ENCODE measurements around the gene MTHFD1L.
"Not testable (repeated sequence)": the region's sequence is repeated elsewhere in the genome, so short reads cannot be mapped to it uniquely, and the experiment has no call there.

Gene MTHFD1L

DNA sequence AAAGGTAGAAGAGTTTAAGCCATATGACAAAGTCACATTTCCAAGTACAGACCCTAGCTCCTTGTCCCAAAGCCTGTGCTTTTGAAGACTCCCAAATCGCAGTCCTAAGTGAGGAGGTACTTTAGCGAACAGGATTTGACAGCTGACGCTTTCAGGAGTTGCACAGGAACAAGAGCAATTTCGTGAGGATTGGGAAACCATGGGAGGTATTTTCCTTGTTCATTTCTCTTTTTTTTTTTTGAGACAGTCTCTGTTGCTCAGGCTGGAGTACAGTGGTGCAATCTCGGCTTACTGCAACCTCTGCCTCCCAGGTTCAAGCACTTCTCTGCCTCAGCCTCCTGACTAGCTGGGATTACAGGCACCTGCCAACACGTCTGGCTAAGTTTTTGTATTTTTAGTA, 150.6 kb downstream of the MTHFD1L start:
- DNase-seq (ENCODE audit: low read depth), result no peak

DNA sequence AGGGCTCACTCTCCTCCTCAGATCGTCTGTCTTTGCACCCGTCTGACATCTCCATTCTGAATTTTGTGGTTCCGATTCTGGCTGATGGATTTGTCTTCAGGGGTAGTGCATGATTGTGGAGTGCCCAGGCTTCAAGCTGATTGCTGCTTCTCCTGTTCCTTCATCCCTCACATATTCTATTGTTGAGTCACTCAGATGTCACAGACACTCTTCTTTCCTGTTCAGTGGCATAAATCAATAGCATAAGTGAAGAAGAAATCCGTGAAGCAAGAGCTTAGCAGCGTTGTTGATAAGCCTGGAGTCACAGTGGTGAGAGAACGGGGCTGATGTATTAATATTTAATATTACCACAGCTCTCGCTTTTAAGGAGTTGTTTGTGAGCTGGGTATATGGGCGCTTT, 152.5 kb downstream of the MTHFD1L start:
- no peak for DNase-seq (ENCODE audit: low read depth)

DNA sequence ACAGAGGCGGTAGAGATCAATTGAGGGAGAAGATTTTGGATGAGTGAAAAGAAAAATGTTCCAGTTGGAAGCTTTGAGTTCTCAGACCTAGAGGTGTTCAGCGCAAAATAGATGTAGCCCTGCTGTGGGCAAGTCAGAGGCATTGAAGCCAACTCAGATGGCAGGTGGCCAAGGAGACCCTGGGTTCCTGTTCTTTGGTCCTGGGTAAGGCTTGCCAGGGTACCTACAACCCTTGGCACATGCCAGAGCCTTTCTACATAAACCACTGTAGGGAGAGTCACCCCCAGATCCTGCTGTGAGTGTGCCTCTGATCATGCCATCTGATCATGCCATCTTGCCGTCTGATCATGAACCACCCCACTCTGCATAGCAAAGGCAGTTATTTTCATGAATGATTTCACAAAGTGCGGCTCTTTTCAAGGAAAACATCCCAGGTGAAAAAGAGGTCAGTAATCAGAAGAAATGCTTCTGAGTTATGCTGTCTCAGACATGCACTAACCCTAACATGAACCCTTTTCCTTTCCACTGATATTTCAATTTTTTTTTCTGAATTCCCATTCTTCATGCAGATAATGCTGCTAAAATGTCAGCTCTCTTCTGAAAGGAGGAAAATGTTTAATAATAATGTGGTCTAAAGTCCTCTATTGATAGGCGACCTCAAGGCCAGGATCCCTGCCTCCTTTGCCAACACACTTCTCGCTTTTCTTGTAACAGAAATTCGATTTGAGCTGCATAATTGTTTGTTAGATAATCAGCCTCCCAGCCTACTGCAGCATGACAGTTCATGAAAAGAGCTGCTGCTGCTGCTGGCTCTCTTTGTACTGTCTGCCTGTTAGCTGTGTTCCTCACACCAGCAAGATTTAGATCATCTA, 153.6 kb downstream of the MTHFD1L start:
- DNase-seq (ENCODE audit: low read depth), result no peak

DNA sequence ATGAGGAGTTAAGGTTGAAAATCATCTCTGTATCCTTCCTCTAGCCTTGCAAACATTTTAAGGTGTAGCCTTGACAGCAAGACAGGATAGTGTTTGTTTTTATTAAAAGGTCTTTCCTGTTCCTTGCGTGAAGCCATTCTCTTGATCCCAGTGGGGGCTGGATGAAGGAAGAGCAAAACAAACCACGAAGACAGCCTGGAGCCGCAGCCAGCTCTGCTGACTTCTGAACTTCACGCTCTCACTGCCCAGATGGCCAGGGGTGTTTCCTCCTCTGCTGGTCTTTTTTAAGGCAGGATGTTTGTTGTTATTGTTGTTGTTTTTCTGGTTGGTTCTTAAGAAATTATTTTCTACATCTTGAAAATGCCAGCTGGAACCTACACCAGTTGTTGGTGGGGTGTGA, 156.4 kb downstream of the MTHFD1L start:
- DNase-seq (ENCODE audit: low read depth), result no peak

DNA sequence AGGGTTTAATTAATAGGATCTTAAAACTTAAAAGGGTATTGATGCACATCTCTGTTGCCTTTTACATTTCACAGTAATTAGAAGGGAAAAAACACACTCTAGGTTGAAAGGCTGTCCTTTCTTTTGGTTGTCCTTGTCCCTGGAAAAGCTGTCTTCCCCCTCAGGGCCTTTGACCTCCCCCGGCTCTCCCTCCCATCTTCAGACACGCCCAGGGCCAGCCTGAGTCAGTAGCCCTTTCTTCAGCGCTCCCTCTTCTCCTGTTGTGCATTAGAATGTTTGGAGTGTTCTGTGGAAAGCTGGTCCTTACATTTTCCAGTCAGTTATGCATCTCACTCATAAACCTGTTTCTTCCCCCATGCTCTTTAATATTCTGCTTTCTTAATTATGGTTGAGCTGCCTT, 157.0 kb downstream of the MTHFD1L start:
- no peak for DNase-seq (ENCODE audit: low read depth)

DNA sequence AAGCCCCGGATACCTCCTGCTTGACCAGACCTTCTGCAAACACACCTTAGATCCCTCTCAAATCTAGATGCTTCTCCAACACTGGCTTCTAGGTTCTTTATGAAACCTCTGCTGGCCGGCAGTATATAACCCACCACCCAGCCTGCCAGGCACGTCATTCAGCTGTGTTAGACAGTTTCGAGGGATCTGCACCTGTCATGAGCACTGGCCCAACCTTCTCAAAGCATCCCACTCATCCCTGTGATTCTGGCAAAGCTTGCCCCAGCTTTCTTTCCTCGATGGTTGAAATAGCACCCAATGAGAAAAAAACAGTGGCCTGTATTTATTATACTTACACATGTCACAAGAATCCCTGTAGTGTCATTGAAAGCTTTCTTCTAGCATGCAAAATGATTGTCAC, 157.8 kb downstream of the MTHFD1L start:
- DNase-seq (ENCODE audit: low read depth), result no peak

DNA sequence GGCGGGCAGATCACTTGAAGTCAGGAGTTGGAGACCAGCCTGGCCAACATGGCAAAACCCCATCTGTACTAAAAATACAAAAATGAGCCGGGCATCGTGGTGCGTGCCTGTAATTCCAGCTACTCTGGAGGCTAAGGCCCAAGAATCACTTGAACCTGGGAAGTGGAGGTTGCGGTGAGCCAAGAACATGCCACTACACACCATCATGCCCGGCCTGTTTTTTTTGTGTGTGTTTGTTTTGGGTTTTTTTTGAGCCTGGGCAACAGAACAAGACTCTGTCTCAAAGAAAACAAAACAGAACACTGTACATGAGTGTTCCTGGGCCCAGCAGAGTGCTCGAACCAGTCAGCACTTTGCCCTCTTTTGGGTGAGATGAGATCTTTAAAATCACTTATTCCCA, 159.1 kb downstream of the MTHFD1L start:
- DNase-seq (ENCODE audit: low read depth), result no peak

DNA sequence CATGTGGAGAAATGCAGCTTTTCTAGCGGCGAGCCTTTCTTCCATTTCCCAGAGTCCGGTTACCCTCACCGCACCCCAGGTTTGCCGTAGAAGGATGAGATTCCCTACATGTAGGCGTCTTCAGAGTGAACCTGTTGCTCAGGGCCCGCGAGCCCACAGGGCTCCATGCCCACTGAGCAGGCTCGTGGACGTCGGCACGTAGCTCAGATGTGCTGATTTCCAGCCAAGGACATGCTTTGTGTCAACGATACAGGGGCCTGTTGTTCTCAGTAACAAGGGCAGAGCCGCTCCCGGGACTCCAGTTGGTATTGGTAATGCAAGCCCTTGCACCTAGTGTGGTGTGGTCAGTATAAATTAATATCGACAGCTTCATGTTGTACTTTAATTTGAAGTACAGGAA, 159.6 kb downstream of the MTHFD1L start:
- no peak for DNase-seq (ENCODE audit: low read depth)

DNA sequence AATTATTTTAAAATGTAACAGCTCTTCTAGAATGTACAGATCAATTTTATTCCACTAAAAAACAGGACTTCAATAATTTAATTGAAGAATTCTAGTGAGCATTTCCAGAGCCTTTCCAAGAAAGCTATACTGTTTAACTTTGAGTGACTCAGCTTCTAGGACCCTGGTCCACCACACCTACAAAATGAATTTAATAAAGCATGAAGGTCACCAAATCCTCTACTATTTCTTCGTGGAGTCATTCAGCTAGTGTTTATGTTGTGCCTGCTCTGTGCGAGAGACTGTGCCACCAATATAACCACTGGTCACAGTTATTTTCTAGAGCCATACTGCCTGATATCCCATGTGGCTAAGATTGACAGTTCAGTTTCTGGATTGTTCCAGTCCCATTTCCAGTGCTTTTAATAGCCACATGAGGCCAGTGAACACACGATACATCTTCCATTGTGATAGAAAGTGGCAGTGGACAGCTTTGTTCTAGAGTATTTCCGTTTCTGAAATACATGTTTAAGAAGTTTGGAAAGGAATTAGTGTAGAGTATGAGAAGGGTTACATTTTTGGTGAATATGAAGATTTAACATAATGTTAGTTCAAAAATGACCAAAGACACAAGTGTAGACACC, 160.7 kb downstream of the MTHFD1L start:
- no peak for DNase-seq (ENCODE audit: low read depth)

DNA sequence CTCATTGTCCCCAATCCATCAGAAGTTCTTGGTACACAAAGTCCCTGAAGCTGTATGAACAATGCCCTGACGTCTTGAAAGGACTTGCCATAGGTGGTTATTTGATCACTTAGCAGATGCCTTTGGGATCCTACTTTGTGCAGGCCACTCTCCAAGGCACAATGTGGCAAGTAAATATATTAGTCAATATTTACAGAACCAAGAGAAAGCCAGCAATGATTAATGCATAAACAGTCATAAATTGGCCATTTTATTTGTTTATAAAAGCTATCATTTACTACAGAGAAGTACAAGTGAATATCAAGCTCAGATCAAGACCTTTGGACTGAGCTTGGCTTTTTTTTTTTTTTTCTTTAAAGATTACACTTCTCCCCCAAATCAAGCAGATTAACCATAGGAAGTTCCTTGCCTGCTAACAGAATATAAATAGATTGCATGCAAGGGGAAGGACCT, 161.8 kb downstream of the MTHFD1L start:
- DNase-seq (ENCODE audit: low read depth), result no peak

DNA sequence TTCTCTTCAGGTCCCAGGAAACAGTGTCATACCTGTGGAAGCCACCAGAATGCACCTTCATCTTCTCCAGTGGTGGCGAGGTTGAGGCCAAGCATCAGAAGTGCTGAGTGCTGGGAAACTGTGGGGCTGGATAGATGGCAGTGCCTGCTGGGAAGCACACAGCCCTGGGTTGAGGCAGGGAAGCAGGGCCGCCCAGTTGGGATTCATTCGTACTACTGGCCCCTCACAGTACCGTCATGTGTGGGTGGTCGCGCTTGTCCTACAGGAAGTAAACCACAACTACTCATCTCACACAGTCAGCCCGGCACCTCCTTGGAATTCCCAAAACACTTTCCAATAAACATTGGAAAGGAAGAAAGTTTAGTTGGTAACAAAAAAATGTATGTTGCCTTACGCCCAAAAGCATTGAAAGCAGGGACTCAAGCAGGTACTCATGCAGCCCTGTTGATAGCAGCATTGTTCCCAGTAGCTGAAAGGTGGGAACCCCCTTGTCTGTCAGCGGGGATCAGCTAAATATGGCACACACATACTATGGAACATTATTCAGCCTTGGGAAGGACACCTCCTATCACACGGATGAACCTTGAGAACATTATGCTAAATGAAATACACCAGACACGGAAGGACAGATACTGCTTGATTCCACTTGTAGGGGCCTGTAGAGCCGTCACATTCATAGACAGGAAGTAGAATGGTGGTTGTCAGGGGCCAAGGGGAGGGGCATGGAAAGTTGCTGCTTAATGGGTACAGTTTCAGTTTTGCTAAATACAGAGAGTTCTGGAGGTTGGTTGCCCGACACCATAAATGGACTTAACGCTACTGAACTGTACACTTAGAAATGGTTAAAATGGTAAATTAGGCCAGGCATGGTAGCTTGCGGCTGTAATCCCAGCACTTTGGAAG, 162.7 kb downstream of the MTHFD1L start:
- DNase-seq (ENCODE audit: low read depth), result no peak

DNA sequence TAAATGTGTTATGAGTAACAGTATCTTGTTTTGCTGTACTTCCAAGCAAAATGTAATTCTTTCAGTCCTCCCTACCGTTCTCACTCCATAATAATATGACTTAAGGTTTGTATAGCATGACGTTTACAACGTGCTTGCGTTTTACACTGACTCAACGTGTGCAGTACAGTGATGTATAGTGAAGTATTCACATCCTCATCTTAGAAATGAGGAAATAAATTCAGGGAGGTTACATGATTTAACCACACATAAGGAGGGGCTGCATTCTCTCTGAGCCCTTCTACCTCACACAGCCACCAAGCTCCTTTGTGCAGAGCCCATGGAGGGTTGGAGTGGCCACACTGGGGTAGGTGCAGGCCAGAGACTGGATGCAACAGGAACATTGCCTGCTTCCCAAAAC, 164.5 kb downstream of the MTHFD1L start:
- no peak for DNase-seq (ENCODE audit: low read depth)

DNA sequence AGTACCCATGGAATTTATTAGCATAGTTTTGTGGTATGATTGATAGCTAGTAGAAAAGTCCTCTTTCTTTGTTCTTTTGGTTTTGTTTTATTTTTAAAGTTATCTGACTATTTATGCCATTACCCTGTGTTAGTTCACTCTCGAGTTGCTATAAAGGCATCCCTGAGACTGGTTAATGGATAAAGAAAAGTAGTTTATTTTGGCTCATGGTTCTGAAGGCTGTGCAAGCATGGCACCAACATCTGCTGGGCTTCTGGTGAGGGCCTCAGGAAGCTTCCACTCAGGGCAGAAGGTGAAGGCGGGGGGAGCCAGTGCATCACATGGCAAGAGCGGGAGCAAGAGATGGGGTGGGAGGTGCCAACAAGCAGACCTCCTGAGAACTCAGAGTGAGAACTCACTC, 166.5 kb downstream of the MTHFD1L start:
- no peak for DNase-seq (ENCODE audit: low read depth)

DNA sequence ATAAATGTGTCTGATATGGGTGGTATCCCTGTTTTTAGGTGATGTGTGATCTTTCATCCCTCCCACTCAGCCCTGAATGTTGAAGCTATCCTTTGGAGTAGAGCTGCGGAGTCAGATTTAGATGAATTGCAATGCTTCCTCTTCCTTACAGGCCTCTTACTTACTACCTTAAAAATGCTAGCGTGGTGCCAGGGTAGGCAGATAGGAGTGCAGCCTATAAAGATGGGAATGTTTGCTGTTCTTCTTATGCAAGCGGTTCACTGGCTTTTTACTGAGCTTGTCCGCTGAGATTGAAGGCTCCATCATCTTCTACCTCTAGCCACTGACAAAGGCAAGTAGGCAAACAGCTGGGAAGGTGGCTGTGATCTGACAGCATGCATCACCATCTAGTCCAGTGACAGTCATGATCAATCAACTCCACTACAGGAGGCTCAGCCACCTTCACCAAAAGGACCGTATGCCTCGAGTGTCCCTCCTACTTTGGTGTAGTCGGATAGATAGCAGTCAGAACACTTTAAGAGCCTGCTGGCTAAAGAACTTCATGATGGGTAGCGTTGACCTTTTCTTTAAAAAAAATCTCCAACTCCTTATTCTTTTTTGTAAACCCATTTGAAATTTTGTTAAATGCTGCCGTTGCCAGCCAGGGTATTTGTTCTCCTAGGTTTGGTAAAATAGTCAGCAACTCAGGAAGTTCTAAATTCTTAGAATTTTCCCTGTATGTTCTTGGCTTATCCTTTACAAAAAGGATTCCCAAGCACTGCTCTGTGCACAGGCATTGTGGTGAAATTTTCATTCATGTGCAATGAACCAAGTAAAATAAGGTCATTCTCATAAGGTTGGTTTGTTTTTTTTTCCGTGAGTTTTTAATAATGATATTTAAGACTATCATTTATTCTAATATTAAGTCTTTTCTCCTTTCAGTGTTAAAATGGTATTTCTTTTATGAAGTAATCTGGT, 169.6 kb downstream of the MTHFD1L start:
- DNase-seq (ENCODE audit: low read depth), result no peak

DNA sequence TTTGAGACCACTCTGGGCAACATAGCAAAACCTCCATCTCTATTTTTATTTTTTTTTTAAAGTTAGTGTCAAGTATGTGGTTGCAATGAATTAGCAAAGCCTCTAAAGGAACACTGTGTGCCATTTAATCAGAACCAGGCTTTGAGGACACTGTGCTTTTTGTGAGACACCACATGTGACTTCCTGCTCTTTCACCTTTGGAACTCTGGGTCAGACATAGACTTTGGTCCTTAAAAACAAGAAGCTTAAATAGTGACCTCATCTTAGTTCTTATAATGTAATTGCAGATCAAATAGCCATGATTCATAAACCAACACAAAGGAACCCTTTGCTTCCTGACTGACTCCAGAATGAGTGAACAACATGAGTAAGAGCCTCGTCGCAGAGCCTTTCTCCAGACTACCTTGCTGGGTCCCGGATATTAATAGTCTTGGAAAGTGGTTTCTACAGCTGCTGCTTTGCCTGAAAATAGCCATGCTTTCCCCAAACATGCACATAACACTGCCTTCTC, 170.8 kb downstream of the MTHFD1L start:
- DNase-seq (ENCODE audit: low read depth), result not testable (repeated sequence)

DNA sequence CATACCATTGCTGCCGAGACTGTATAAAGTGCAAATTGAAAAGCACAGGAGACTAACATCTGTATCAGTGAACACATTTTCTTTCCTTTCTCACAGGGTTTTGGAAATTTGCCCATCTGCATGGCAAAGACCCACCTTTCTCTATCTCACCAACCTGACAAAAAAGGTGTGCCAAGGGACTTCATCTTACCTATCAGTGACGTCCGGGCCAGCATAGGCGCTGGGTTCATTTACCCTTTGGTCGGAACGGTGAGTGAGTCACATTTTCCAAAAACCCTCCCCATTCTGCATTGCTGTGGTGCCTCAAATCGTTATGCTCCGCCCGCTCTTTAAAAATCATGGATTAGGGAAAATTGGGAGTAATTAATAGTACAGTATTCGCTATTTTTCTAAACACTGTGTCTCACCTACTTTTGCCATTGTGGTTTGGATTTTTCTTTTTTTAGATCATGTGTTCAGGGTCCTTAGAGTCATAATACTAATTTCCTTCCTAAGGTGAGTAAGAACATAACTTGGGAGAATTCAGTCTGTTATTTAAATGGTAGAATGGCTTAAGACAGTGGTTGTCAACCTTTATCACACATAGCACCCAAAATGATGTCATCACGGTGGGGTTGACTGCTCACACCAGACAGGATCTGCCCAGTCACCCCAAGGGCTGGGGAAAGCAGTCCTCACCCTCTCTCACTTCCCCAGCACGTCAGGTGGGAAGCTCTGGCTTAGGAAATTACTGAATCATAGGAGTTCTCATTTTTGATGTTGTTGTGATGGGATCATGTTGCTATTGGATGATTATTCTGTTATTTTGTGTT, 171.6 kb downstream of the MTHFD1L start:
- DNase-seq (ENCODE audit: low read depth), result no peak

DNA sequence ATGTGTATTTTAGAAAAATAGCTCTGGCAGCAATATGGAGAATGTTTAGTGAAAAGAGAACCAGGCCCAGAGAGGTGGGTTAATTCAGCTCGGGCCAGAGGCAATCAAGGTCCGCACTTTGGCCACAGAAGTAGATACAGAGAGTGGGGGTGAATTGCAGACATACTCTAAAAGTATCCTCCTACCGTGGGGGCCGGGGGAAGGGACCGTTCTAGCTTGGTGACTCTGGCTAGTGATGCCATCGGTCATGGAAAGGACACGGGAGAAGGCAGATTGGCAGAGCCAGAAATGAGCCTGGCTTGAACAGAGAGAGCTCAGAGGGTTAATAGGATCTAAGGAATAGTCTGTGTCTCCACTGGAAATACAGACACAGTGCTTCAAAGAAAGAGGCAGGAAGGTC, 173.1 kb downstream of the MTHFD1L start:
- DNase-seq (ENCODE audit: low read depth), result no peak

DNA sequence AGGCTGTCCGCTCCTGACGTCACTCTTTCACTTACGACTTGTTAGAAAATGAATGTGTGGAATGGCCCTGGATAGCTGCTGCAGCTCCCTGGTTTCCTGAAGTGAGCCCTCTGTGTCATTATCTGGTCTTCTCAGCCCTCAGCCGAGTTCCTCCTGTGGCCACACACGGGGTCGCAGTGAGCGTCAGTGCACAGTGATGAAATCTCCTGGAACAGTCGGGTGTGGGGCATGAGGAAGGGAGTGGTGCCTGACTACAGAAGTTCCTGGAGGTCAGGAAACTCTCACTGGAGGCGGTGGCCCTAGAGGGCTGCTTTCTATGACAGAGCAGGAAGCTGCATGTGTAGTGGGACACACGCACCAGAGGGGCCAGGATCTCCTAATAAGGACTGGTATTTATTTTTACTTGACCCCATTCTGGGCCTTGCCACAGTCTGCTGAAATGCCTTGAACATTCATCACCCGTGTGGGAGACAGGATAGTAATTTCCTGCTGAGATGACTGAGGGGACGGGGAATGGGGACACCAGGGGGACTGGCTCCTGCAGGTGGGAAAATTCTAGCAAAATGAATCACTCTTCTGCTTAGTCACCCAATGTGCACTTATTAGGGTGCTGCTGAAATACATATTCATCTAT, 175.5 kb downstream of the MTHFD1L start:
- not testable (repeated sequence) for DNase-seq (ENCODE audit: low read depth)

DNA sequence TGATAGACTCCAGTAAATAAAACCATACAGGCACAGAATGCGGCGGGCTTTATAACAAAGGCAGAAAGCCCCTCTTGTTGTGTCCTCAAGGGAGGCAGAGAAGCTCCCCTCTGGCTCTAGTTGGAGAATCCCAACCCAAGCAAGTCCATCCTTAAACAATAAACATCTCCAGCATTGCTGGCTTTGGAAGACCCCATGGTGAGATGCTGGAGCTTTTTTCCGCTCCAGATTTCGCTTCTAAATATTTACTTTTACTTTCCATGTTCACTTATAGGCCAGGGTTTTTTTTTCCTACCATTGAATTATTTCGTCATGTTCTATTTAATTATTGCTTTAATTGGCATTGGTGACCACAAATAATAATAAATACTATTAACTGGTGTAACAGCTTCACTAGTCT, 176.2 kb downstream of the MTHFD1L start:
- DNase-seq (ENCODE audit: low read depth), result no peak

DNA sequence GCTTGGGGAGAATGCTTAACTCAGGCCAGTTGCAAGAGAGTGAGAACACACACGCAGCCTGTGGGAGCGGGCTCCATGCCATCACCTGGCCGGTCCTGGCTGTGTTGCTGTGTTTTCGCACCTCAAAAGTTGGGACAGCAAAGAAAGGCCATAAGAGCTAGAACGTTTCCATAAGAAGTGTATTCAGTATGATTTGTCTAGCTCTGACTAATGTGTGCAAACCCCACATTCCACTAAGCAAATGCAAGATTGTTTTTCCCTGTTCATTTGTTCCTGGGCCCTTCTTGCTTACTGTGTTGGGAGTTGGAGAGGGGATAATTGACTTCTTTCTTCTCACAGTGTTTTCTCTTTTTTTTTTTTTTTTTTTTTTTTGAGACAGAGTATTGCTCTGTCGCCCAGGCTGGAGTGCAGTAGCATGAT, 177.4 kb downstream of the MTHFD1L start:
- not testable (repeated sequence) for DNase-seq (ENCODE audit: low read depth)

Data from stimulated activated CD8-positive, alpha-beta memory T cell treated with anti-CD3 and anti-CD28 coated beads, Interleukin-7, amount 100 ng/mL, for 24 hours (primary cell).